ENCODE measurements around the gene MYH11. TPM values are rescaled to one million over a fixed set of nuclear protein-coding genes. Genes with fewer than 3 reads are reported as not detected.
A peak's percentile ranks its signal among the peaks of the same experiment; 100 is the strongest.

The MYH11 gene
- total RNA-seq, 2 experiments from 2014 or later, result not detected

GRCh38 chr16:15780805-15781204 is 76.0 kb downstream of the MYH11 start:
- DNase-seq (no peak), ATAC-seq (ENCODE audit: low read depth) (no peak)
- H3K27me3 Mint-ChIP-seq, result peaks cover 4% of the 10 kb centered on the region
- no peaks in the 10 kb centered on the region for H3K36me3 Mint-ChIP-seq
- H3K4me3 Mint-ChIP-seq, result no peak overlapping the region
- no peak overlapping the region for H3K27ac Mint-ChIP-seq
- no peaks in the 10 kb centered on the region for H3K4me1 Mint-ChIP-seq
- POLR2A ChIA-PET, result no interaction called here
- no peaks in the 10 kb centered on the region for H3K9me3 Mint-ChIP-seq

GRCh38 chr16:15779664-15780351 is 77.0 kb downstream of the MYH11 start:
- POLR2A ChIA-PET, result no interaction called here

GRCh38 chr16:15778999-15779614 is 77.7 kb downstream of the MYH11 start:
- H3K4me3 Mint-ChIP-seq, result no peak overlapping the region
- no peak overlapping the region for H3K27ac Mint-ChIP-seq
- peaks cover 7% of the 10 kb centered on the region for H3K27me3 Mint-ChIP-seq
- H3K36me3 Mint-ChIP-seq, result no peaks in the 10 kb centered on the region
- no peak for ATAC-seq (ENCODE audit: low read depth)
- POLR2A ChIA-PET, result no interaction called here
- no peak for DNase-seq
- H3K4me1 Mint-ChIP-seq, result no peaks in the 10 kb centered on the region
- no peaks in the 10 kb centered on the region for H3K9me3 Mint-ChIP-seq

More at GRCh38 chr16:15779664-15780351, 77.0 kb downstream of the MYH11 start:
- Mint-ChIP-seq H3K27me3 (peaks cover 6% of the 10 kb centered on the region), H3K4me3 (no peak overlapping the region), H3K36me3 (no peaks in the 10 kb centered on the region), H3K9me3 (no peaks in the 10 kb centered on the region), H3K4me1 (no peaks in the 10 kb centered on the region), H3K27ac (no peak overlapping the region)
- DNase-seq (no peak), ATAC-seq (ENCODE audit: low read depth) (no peak)

- H3K27ac Mint-ChIP-seq, result no peak overlapping the region
- H3K4me1 Mint-ChIP-seq, result no peaks in the 10 kb centered on the region
- H3K27me3 Mint-ChIP-seq, result peaks cover 7% of the 10 kb centered on the region
- no peaks in the 10 kb centered on the region for H3K36me3 Mint-ChIP-seq
- no peak for DNase-seq
- POLR2A ChIA-PET, result no interaction called here
- H3K4me3 Mint-ChIP-seq, result no peak overlapping the region
- H3K9me3 Mint-ChIP-seq, result no peaks in the 10 kb centered on the region
- no peak for ATAC-seq (ENCODE audit: low read depth)
Observed at GRCh38 chr16:15778204-15778743, 78.6 kb downstream of the MYH11 start.

GRCh38 chr16:15777533-15778203 is 79.2 kb downstream of the MYH11 start:
- no peak overlapping the region for H3K4me3 Mint-ChIP-seq
- DNase-seq, result no peak
- no peak overlapping the region for H3K27ac Mint-ChIP-seq
- H3K36me3 Mint-ChIP-seq, result no peaks in the 10 kb centered on the region
- POLR2A ChIA-PET, result no interaction called here
- H3K4me1 Mint-ChIP-seq, result no peaks in the 10 kb centered on the region
- peaks cover 7% of the 10 kb centered on the region for H3K27me3 Mint-ChIP-seq
- peak; percentile 58 for ATAC-seq (ENCODE audit: low read depth)
- H3K9me3 Mint-ChIP-seq, result no peaks in the 10 kb centered on the region

GRCh38 chr16:15776572-15776971 is 80.3 kb downstream of the MYH11 start:
- POLR2A ChIA-PET, result no interaction called here

GRCh38 chr16:15775663-15776304 is 81.0 kb downstream of the MYH11 start:
- Mint-ChIP-seq H3K27me3 (peaks cover 12% of the 10 kb centered on the region), H3K36me3 (no peaks in the 10 kb centered on the region), H3K4me1 (no peaks in the 10 kb centered on the region), H3K4me3 (no peak overlapping the region), H3K27ac (no peak overlapping the region), H3K9me3 (no peaks in the 10 kb centered on the region)
- POLR2A ChIA-PET, result no interaction called here
- ATAC-seq (ENCODE audit: low read depth) (no peak), DNase-seq (no peak)

More at GRCh38 chr16:15776572-15776971, 80.3 kb downstream of the MYH11 start:
- H3K4me3 Mint-ChIP-seq, result no peak overlapping the region
- ATAC-seq (ENCODE audit: low read depth), result no peak
- H3K27ac Mint-ChIP-seq, result no peak overlapping the region
- no peak for DNase-seq
- peaks cover 7% of the 10 kb centered on the region for H3K27me3 Mint-ChIP-seq
- H3K9me3 Mint-ChIP-seq, result no peaks in the 10 kb centered on the region
- H3K4me1 Mint-ChIP-seq, result no peaks in the 10 kb centered on the region
- H3K36me3 Mint-ChIP-seq, result no peaks in the 10 kb centered on the region

GRCh38 chr16:15775209-15775608 is 81.6 kb downstream of the MYH11 start:
- H3K27me3 Mint-ChIP-seq, result peaks cover 12% of the 10 kb centered on the region
- no peak for ATAC-seq (ENCODE audit: low read depth)
- no peaks in the 10 kb centered on the region for H3K36me3 Mint-ChIP-seq
- H3K9me3 Mint-ChIP-seq, result no peaks in the 10 kb centered on the region
- no peak overlapping the region for H3K4me3 Mint-ChIP-seq
- no peak for DNase-seq
- POLR2A ChIA-PET, result no interaction called here
- no peaks in the 10 kb centered on the region for H3K4me1 Mint-ChIP-seq
- no peak overlapping the region for H3K27ac Mint-ChIP-seq

- POLR2A ChIA-PET, result no interaction called here
- ATAC-seq (ENCODE audit: low read depth), result no peak
- no peak for DNase-seq
- Mint-ChIP-seq H3K4me3 (no peak overlapping the region), H3K4me1 (no peaks in the 10 kb centered on the region), H3K27ac (no peak overlapping the region), H3K27me3 (peaks cover 14% of the 10 kb centered on the region), H3K36me3 (no peaks in the 10 kb centered on the region), H3K9me3 (no peaks in the 10 kb centered on the region)
Observed at GRCh38 chr16:15773968-15774367, 82.9 kb downstream of the MYH11 start.

GRCh38 chr16:15772579-15773293 is 84.1 kb downstream of the MYH11 start:
- no peak overlapping the region for H3K27ac Mint-ChIP-seq
- peaks cover 14% of the 10 kb centered on the region for H3K27me3 Mint-ChIP-seq
- POLR2A ChIA-PET, result no interaction called here
- no peak overlapping the region for H3K4me3 Mint-ChIP-seq
- ATAC-seq (ENCODE audit: low read depth), result no peak
- no peak for DNase-seq
- H3K4me1 Mint-ChIP-seq, result no peaks in the 10 kb centered on the region
- no peaks in the 10 kb centered on the region for H3K9me3 Mint-ChIP-seq
- H3K36me3 Mint-ChIP-seq, result no peaks in the 10 kb centered on the region

- no peaks in the 10 kb centered on the region for H3K4me1 Mint-ChIP-seq
Observed at GRCh38 chr16:15771694-15772093, 85.1 kb downstream of the MYH11 start.

GRCh38 chr16:15770512-15770911 is 86.3 kb downstream of the MYH11 start:
- H3K36me3 Mint-ChIP-seq, result no peaks in the 10 kb centered on the region
- H3K4me1 Mint-ChIP-seq, result peaks cover 3% of the 10 kb centered on the region
- H3K4me3 Mint-ChIP-seq, result no peak overlapping the region
- H3K9me3 Mint-ChIP-seq, result no peaks in the 10 kb centered on the region
- DNase-seq, result no peak
- peaks cover 10% of the 10 kb centered on the region for H3K27me3 Mint-ChIP-seq
- no peak overlapping the region for H3K27ac Mint-ChIP-seq
- ATAC-seq (ENCODE audit: low read depth), result no peak
- POLR2A ChIA-PET, result no interaction called here

More at GRCh38 chr16:15771694-15772093, 85.1 kb downstream of the MYH11 start:
- POLR2A ChIA-PET, result no interaction called here
- H3K27ac Mint-ChIP-seq, result no peak overlapping the region
- H3K9me3 Mint-ChIP-seq, result no peaks in the 10 kb centered on the region
- ATAC-seq (ENCODE audit: low read depth) (no peak), DNase-seq (no peak)
- H3K36me3 Mint-ChIP-seq, result no peaks in the 10 kb centered on the region
- no peak overlapping the region for H3K4me3 Mint-ChIP-seq
- peaks cover 14% of the 10 kb centered on the region for H3K27me3 Mint-ChIP-seq

- H3K4me1 Mint-ChIP-seq, result peaks cover 3% of the 10 kb centered on the region
- H3K36me3 Mint-ChIP-seq, result no peaks in the 10 kb centered on the region
- ATAC-seq (ENCODE audit: low read depth), result no peak
- POLR2A ChIA-PET, result no interaction called here
- peaks cover 12% of the 10 kb centered on the region for H3K27me3 Mint-ChIP-seq
- DNase-seq, result no peak
- H3K9me3 Mint-ChIP-seq, result no peaks in the 10 kb centered on the region
- H3K27ac Mint-ChIP-seq, result no peak overlapping the region
- H3K4me3 Mint-ChIP-seq, result no peak overlapping the region
Observed at GRCh38 chr16:15770107-15770506, 86.7 kb downstream of the MYH11 start.

Data from activated naive CD8-positive, alpha-beta T cell treated with anti-CD3 and anti-CD28 coated beads, Interleukin-2, amount 10 ng/mL, durations not matched to agents 7 days and 5 days (primary cell).